Panc1 (cell line): ENCODE data around the gene OTOA. TPM values are rescaled to one million over a fixed set of nuclear protein-coding genes. Genes with fewer than 3 reads are reported as not detected.

Experiments used
- ATAC-seq: fragments of 200-7000 bp; cut with Tn5 transposase; 2 replicates; pipeline ENCODE4 v1.9.1; 2020; ENCODE audit warnings: mild to moderate bottlenecking, moderate library complexity
- BruUV-seq: library from RNA; stranded (reverse); fragments of 400-500 nt; replicated peaks from 2 replicates; lab custom pipeline; 2021; lab: Mats Ljungman, UMichigan
- CTCF ChIA-PET: fragments of 300-600 bp; sonication (Branson Sonifier 250); formaldehyde crosslinking; loops from one replicate; lab custom pipeline; 2022; ENCODE audit warnings: antibody characterized with exemption; lab: Charles Lee
- POLR2A ChIA-PET: fragments of 300-600 bp; sonication (Branson Sonifier 250); formaldehyde crosslinking; loops from one replicate; lab custom pipeline; 2022; ENCODE audit warnings: antibody characterized with exemption; lab: Charles Lee
- DNase-seq: peaks from one replicate; pipeline ENCODE4 v3.0.0-alpha.2; 2010; ENCODE audit warnings: low read depth, low spot score
- H3K27ac ChIP-seq: 2 replicates; pipeline ENCODE4 v1.5.1; 2011; ENCODE audit warnings: mild to moderate bottlenecking, low read length, inconsistent platforms
- H3K27me3 ChIP-seq: fragments of 200-500 bp; sonication (Bioruptor generic); 2 replicates; pipeline ENCODE4 v1.6.0; 2014; ENCODE audit warnings: low read length, inconsistent platforms; ENCODE audit not compliant: control insufficient read depth, insufficient read depth
- H3K36me3 ChIP-seq: fragments of 200-500 bp; sonication (Bioruptor generic); 2 replicates; pipeline ENCODE4 v1.5.1; 2014; ENCODE audit warnings: inconsistent platforms, mild to moderate bottlenecking, low read length, moderate library complexity; ENCODE audit not compliant: control insufficient read depth, insufficient read depth
- H3K4me1 ChIP-seq: 2 replicates; pipeline ENCODE4 v1.5.1; 2011; ENCODE audit warnings: inconsistent platforms, mild to moderate bottlenecking, low read length, moderate library complexity; ENCODE audit not compliant: control insufficient read depth, insufficient read depth
- H3K4me3 ChIP-seq, 2 experiments: 2 replicates each; pipeline ENCODE4 v1.5.1; 2011 to 2012; ENCODE audit warnings: low read depth in 2 of 2, low read length in 2 of 2, mild to moderate bottlenecking in 2 of 2, inconsistent platforms in 1 of 2, moderate library complexity in 1 of 2
- H3K9me3 ChIP-seq: fragments of 200-500 bp; sonication (Bioruptor generic); 2 replicates; pipeline ENCODE4 v1.5.1; 2014; ENCODE audit warnings: low read depth, mild to moderate bottlenecking, inconsistent platforms, low read length, moderate library complexity; ENCODE audit not compliant: control insufficient read depth, insufficient read depth
- POLR2AphosphoS5 ChIP-seq: IDR thresholded peaks from 2 replicates; pipeline ENCODE4 v1.6.1; 2012; ENCODE audit warnings: mild to moderate bottlenecking, low read depth, low read length, moderate library complexity
- SIN3A ChIP-seq: IDR thresholded peaks from 2 replicates; pipeline ENCODE4 v1.6.1; 2012; ENCODE audit warnings: low read depth, mild to moderate bottlenecking, low read length, moderate library complexity, borderline replicate concordance; ENCODE audit not compliant: insufficient read depth
- TCF7L2 ChIP-seq: IDR thresholded peaks from 2 replicates; pipeline ENCODE4 v1.6.1; 2011; ENCODE audit warnings: mild to moderate bottlenecking, low read depth, low read length, inconsistent platforms
- in situ Hi-C: cut with HindIII; loops from 2 replicates; pipeline ENCODE4 v1.10.0; 2016; ENCODE audit warnings: low sequenced_read_pairs, low pct_unique_long_range_greater_than_20kb
- intact Hi-C: fragments of 100-400 bp; cut with micrococcal nuclease; formaldehyde crosslinking; loops from one replicate; pipeline ENCODE4 v1.10.0; 2022; ENCODE audit not compliant: unreplicated experiment
- total RNA-seq: library from RNA; stranded (reverse); gene quantifications from one replicate; pipeline ENCODE4 v1.2.1, GENCODE V29; 2021; ENCODE audit not compliant: unreplicated experiment
- TF ChIP-seq, protein P1 (sequence below), 2 experiments: IDR thresholded peaks; 2 replicates each; pipeline ENCODE4 v1.6.1; 2011 to 2012; ENCODE audit warnings: low read depth in 2 of 2, control low read depth in 1 of 2, low read length in 1 of 2, mild to moderate bottlenecking in 1 of 2, moderate library complexity in 1 of 2; ENCODE audit not compliant: insufficient read depth in 1 of 2
- TF ChIP-seq, protein P2 (sequence below): fragments of 450-650 bp; IDR thresholded peaks from 2 replicates; pipeline ENCODE4 v1.5.1; 2017; ENCODE audit warnings: mild to moderate bottlenecking

The OTOA gene
- total RNA-seq, 1 experiment from 2014 or later: not detected

DNA sequence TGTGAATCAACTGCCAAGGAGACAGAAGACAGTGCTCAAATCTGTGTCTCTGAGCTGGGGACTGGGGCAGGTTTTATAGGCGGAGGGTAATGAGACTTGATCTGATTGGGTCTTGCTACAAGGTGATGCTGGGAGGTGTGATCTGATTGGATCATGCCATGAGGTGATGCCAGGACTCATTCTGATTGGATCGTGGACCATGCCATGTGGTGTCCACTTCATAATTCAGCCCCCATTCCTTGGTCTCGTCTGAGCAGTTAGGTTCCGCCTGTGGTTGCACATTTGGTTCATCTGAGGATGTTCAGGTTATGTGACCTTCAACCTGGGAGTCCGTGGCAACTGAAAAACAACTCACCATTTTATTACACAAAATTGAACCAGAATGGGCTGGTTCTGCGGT is 41.0 kb downstream of the OTOA start:
- no peaks in the 10 kb centered on the region for H3K4me1 ChIP-seq
- no peaks in the 10 kb centered on the region for H3K27me3 ChIP-seq
- H3K9me3 ChIP-seq: no peaks in the 10 kb centered on the region
- no peak overlapping the region for H3K4me3 ChIP-seq
- intact Hi-C loops (no loop called here), in situ Hi-C loops (no loop called here)
- ATAC-seq: no peak
- CTCF ChIA-PET: no interaction called here
- H3K36me3 ChIP-seq: no peaks in the 10 kb centered on the region
- POLR2A ChIA-PET: no interaction called here
- H3K27ac ChIP-seq: no peak overlapping the region
- no peak for DNase-seq
- no peak for TF ChIP-seq POLR2AphosphoS5
- TF ChIP-seq, protein P1, sequence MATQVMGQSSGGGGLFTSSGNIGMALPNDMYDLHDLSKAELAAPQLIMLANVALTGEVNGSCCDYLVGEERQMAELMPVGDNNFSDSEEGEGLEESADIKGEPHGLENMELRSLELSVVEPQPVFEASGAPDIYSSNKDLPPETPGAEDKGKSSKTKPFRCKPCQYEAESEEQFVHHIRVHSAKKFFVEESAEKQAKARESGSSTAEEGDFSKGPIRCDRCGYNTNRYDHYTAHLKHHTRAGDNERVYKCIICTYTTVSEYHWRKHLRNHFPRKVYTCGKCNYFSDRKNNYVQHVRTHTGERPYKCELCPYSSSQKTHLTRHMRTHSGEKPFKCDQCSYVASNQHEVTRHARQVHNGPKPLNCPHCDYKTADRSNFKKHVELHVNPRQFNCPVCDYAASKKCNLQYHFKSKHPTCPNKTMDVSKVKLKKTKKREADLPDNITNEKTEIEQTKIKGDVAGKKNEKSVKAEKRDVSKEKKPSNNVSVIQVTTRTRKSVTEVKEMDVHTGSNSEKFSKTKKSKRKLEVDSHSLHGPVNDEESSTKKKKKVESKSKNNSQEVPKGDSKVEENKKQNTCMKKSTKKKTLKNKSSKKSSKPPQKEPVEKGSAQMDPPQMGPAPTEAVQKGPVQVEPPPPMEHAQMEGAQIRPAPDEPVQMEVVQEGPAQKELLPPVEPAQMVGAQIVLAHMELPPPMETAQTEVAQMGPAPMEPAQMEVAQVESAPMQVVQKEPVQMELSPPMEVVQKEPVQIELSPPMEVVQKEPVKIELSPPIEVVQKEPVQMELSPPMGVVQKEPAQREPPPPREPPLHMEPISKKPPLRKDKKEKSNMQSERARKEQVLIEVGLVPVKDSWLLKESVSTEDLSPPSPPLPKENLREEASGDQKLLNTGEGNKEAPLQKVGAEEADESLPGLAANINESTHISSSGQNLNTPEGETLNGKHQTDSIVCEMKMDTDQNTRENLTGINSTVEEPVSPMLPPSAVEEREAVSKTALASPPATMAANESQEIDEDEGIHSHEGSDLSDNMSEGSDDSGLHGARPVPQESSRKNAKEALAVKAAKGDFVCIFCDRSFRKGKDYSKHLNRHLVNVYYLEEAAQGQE (IDR thresholded peaks at IDR 0.05; ENCODE audit: insufficient read depth in 1 of 2, low read depth in 2 of 2, low read length in 1 of 2): no peak
- TF ChIP-seq, protein P2, sequence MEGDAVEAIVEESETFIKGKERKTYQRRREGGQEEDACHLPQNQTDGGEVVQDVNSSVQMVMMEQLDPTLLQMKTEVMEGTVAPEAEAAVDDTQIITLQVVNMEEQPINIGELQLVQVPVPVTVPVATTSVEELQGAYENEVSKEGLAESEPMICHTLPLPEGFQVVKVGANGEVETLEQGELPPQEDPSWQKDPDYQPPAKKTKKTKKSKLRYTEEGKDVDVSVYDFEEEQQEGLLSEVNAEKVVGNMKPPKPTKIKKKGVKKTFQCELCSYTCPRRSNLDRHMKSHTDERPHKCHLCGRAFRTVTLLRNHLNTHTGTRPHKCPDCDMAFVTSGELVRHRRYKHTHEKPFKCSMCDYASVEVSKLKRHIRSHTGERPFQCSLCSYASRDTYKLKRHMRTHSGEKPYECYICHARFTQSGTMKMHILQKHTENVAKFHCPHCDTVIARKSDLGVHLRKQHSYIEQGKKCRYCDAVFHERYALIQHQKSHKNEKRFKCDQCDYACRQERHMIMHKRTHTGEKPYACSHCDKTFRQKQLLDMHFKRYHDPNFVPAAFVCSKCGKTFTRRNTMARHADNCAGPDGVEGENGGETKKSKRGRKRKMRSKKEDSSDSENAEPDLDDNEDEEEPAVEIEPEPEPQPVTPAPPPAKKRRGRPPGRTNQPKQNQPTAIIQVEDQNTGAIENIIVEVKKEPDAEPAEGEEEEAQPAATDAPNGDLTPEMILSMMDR: no peak
- no peak for TF ChIP-seq SIN3A
- no peak for TF ChIP-seq TCF7L2
- no TSS peak for BruUV-seq

DNA sequence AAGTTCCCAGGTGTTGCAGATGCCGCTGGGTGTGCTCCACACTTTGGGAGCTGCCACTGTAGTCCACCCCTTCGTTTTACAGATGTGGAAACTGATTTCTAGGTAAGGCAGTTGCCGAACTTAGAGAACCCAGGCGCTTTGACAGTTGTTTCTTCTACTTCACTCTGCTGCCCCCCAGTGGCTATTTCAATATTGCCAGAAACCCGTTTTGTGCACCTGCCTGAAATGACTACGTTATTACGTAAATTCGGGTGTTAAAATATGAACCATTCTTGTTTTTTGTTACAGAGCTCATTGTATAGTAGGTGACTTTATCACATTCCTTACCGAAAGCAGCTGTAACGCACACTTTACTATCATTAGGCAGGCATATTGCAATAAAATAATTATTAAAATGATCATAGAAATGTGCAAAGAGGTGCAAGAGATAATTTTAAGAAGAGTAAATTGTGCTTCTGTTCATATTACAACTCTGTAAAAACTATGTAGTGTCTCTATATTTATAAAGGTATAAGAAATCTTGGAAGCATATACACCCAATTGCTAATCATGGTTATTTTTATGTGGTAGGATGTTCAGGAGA is 44.9 kb downstream of the OTOA start:
- Histone ChIP-seq H3K27ac (no peak overlapping the region), H3K27me3 (no peaks in the 10 kb centered on the region), H3K4me1 (no peaks in the 10 kb centered on the region), H3K4me3 (no peak overlapping the region), H3K9me3 (no peaks in the 10 kb centered on the region), H3K36me3 (no peaks in the 10 kb centered on the region)
- intact Hi-C loops: loop anchor here (2.0 kb wide), 1 partner anchor 52 kb away; no protein-coding TSS in a partner anchor
- ChIA-PET POLR2A (interaction anchor here (0.5 to 0.7 kb wide), 2 partner anchors 124 to 1610 kb away, joined by 3 to 4 read pairs; no protein-coding TSS in a partner anchor), CTCF (interaction anchor here (0.7 to 1.5 kb wide), 4 partner anchors 50 to 1066 kb away, joined by 3 to 11 read pairs (median 5); no protein-coding TSS in a partner anchor)
- DNase-seq: peak; percentile 51
- TF ChIP-seq TCF7L2 (no peak), SIN3A (no peak), POLR2AphosphoS5 (no peak)
- TF ChIP-seq, protein P1 (IDR thresholded peaks at IDR 0.05; ENCODE audit: insufficient read depth in 1 of 2, low read depth in 2 of 2, low read length in 1 of 2): no peak
- TF ChIP-seq, protein P2: peak; percentile 88
- peak; percentile 80 for ATAC-seq
- no TSS peak for BruUV-seq
- in situ Hi-C loops: no loop called here
